HL-60 (cell line): ENCODE results near the gene MAGEA8.
"Not testable (repeated sequence)": the region's sequence is repeated elsewhere in the genome, so short reads cannot be mapped to it uniquely, and the experiment has no call there.

Experiments used
- POLR2AphosphoS5 ChIP-seq: IDR thresholded peaks from 2 replicates; pipeline ENCODE4 v1.6.1; 2012; ENCODE audit warnings: low read depth
- TF ChIP-seq, protein P1 (sequence below): IDR thresholded peaks from one replicate; pipeline ENCODE4 v1.5.1; 2011; ENCODE audit warnings: low read length, control low read depth, inconsistent platforms; ENCODE audit not compliant: insufficient read depth

GRCh38 chrX:149933547-149933946, 52.6 kb downstream of the MAGEA8 start:
- TF ChIP-seq, protein P1, sequence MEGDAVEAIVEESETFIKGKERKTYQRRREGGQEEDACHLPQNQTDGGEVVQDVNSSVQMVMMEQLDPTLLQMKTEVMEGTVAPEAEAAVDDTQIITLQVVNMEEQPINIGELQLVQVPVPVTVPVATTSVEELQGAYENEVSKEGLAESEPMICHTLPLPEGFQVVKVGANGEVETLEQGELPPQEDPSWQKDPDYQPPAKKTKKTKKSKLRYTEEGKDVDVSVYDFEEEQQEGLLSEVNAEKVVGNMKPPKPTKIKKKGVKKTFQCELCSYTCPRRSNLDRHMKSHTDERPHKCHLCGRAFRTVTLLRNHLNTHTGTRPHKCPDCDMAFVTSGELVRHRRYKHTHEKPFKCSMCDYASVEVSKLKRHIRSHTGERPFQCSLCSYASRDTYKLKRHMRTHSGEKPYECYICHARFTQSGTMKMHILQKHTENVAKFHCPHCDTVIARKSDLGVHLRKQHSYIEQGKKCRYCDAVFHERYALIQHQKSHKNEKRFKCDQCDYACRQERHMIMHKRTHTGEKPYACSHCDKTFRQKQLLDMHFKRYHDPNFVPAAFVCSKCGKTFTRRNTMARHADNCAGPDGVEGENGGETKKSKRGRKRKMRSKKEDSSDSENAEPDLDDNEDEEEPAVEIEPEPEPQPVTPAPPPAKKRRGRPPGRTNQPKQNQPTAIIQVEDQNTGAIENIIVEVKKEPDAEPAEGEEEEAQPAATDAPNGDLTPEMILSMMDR: not testable (repeated sequence)
- not testable (repeated sequence) for TF ChIP-seq POLR2AphosphoS5
